GM18858 (cell line): ENCODE results near the gene RNF126.
"Not testable (repeated sequence)": the region's sequence is repeated elsewhere in the genome, so short reads cannot be mapped to it uniquely, and the experiment has no call there.

Experiments used
- ATAC-seq: cut with Tn5 transposase; IDR thresholded peaks from one replicate; pipeline ENCODE4 v1.9.1; 2021; ENCODE audit not compliant: unreplicated experiment

RNF126 gene

GRCh38 chr19:686589-687297, 23.7 kb upstream of the RNF126 start:
- no peak for ATAC-seq

GRCh38 chr19:685454-685931, 22.5 kb upstream of the RNF126 start:
- ATAC-seq, result no peak

GRCh38 chr19:682678-683320, 19.8 kb upstream of the RNF126 start:
- no peak for ATAC-seq

- no peak for ATAC-seq
Measured at GRCh38 chr19:681029-682019, 18.3 kb upstream of the RNF126 start.

GRCh38 chr19:680287-681028, 17.4 kb upstream of the RNF126 start:
- ATAC-seq, result peak; percentile 52

- no peak for ATAC-seq
Measured at GRCh38 chr19:679418-680286, 16.6 kb upstream of the RNF126 start.

GRCh38 chr19:678791-679388, 15.9 kb upstream of the RNF126 start:
- ATAC-seq, result no peak

GRCh38 chr19:677601-678436, 14.8 kb upstream of the RNF126 start:
- no peak for ATAC-seq

- ATAC-seq, result no peak
Measured at GRCh38 chr19:677201-677600, 14.2 kb upstream of the RNF126 start.

- ATAC-seq, result no peak
Measured at GRCh38 chr19:676339-677105, 13.5 kb upstream of the RNF126 start, which contains the start of gene FSTL3. Gene FSTL3, plus strand, starts transcription at chr19:676392. Its CDS starts 32 bp downstream, at chr19:676424.

- no peak for ATAC-seq
Measured at GRCh38 chr19:676007-676338, 13.0 kb upstream of the RNF126 start.

GRCh38 chr19:674282-675151, 11.5 kb upstream of the RNF126 start:
- ATAC-seq, result no peak

- no peak for ATAC-seq
Measured at GRCh38 chr19:670609-671075, 7.6 kb upstream of the RNF126 start.

- not testable (repeated sequence) for ATAC-seq
Measured at GRCh38 chr19:668675-669434, 5.8 kb upstream of the RNF126 start.

GRCh38 chr19:666985-667573, 4.1 kb upstream of the RNF126 start:
- ATAC-seq, result not testable (repeated sequence)
